PC-3 (cell line): ENCODE data around the gene SERPING1. TPM values are rescaled to one million over a fixed set of nuclear protein-coding genes. Genes with fewer than 3 reads are reported as not detected.

ENCODE experiments used
- ATAC-seq: fragments of 200-7000 bp; cut with Tn5 transposase; 2 replicates; pipeline ENCODE4 v1.9.1; 2020; ENCODE audit warnings: mild to moderate bottlenecking, moderate library complexity
- BruUV-seq: library from RNA; stranded (reverse); fragments of 400-500 nt; replicated peaks from 2 replicates; lab custom pipeline; 2021; lab: Mats Ljungman, UMichigan
- CTCF ChIA-PET: fragments of 300-600 bp; sonication (Branson Sonifier 250); formaldehyde crosslinking; loops from one replicate; lab custom pipeline; 2022; ENCODE audit warnings: antibody characterized with exemption; lab: Charles Lee
- POLR2A ChIA-PET: fragments of 300-600 bp; sonication (Branson Sonifier 250); formaldehyde crosslinking; loops from one replicate; lab custom pipeline; 2022; ENCODE audit warnings: antibody characterized with exemption; ENCODE audit not compliant: unreplicated experiment; lab: Charles Lee
- DNase-seq: peaks from one replicate; pipeline ENCODE4 v3.0.0-alpha.2; 2015
- H2AFZ ChIP-seq: fragments of 300-600 bp; sonication (generic); 2 replicates; pipeline ENCODE4 v1.6.0; 2016; ENCODE audit warnings: antibody characterized with exemption, low read length
- H3F3A ChIP-seq: fragments of 300-600 bp; sonication (generic); one replicate; pipeline ENCODE4 v1.6.0; 2017; ENCODE audit warnings: antibody characterized with exemption, low read length, control low read depth, mild to moderate bottlenecking; ENCODE audit not compliant: unreplicated experiment
- H3K27ac ChIP-seq: fragments of 300-600 bp; sonication (generic); 2 replicates; pipeline ENCODE4 v1.5.1; 2016; ENCODE audit warnings: mild to moderate bottlenecking, low read length
- H3K27me3 ChIP-seq: fragments of 300-600 bp; sonication (generic); 2 replicates; pipeline ENCODE4 v1.6.1; 2016; ENCODE audit warnings: low read length, mixed read lengths
- H3K36me3 ChIP-seq: fragments of 300-600 bp; sonication (generic); 2 replicates; pipeline ENCODE4 v1.6.1; 2016; ENCODE audit warnings: low read depth, mixed run types, low read length, mixed read lengths
- H3K4me1 ChIP-seq: fragments of 300-600 bp; sonication (generic); 2 replicates; pipeline ENCODE4 v1.5.1; 2016; ENCODE audit warnings: low read length; ENCODE audit not compliant: insufficient read depth
- H3K4me2 ChIP-seq: fragments of 300-600 bp; sonication (generic); 2 replicates; pipeline ENCODE4 v1.6.0; 2016; ENCODE audit warnings: low read length
- H3K4me3 ChIP-seq: fragments of 300-600 bp; sonication (generic); 2 replicates; pipeline ENCODE4 v1.5.1; 2016; ENCODE audit warnings: mild to moderate bottlenecking, low read length, mixed read lengths
- H3K79me2 ChIP-seq: fragments of 300-600 bp; sonication (generic); 2 replicates; pipeline ENCODE4 v1.6.1; 2017; ENCODE audit warnings: low read length, mixed read lengths
- H3K9ac ChIP-seq: fragments of 300-600 bp; sonication (generic); 2 replicates; pipeline ENCODE4 v1.6.0; 2016; ENCODE audit warnings: mild to moderate bottlenecking, low read length
- H3K9me2 ChIP-seq: fragments of 300-600 bp; sonication (generic); replicated peaks from 2 replicates; pipeline ENCODE4 v1.6.1; 2016; ENCODE audit warnings: mixed run types, low read length, mixed read lengths
- H3K9me3 ChIP-seq: fragments of 300-600 bp; sonication (generic); 2 replicates; pipeline ENCODE4 v1.6.1; 2016; ENCODE audit warnings: low read length, mixed read lengths
- H4K20me1 ChIP-seq: fragments of 300-600 bp; sonication (generic); 2 replicates; pipeline ENCODE4 v1.6.1; 2016; ENCODE audit warnings: low read length, mixed read lengths
- CTCF ChIP-seq: fragments of 300-600 bp; sonication (generic); conservative IDR thresholded peaks from 2 replicates; pipeline ENCODE4 v1.5.1; 2017; ENCODE audit warnings: antibody characterized with exemption, low read depth, mild to moderate bottlenecking, low read length
- EZH2 ChIP-seq: fragments of 300-600 bp; sonication (generic); IDR thresholded peaks from one replicate; pipeline ENCODE4 v1.6.1; 2017; ENCODE audit warnings: antibody characterized with exemption, mild to moderate bottlenecking, low read length; ENCODE audit not compliant: unreplicated experiment
- EZH2phosphoT487 ChIP-seq: fragments of 300-600 bp; sonication (generic); IDR thresholded peaks from 2 replicates; pipeline ENCODE4 v1.6.1; 2018; ENCODE audit warnings: mild to moderate bottlenecking, antibody characterized with exemption, low read length, borderline replicate concordance
- intact Hi-C: fragments of 100-400 bp; cut with micrococcal nuclease; formaldehyde crosslinking; loops from 2 replicates; pipeline ENCODE4 v1.9.0; 2023
- total RNA-seq: library from RNA; depleted of rRNA; stranded (reverse); fragments of >200 nt; gene quantifications from 2 replicates; pipeline ENCODE4 v1.2.3, GENCODE V29; 2014

Gene SERPING1
- total RNA-seq, 1 experiment from 2014 or later = not detected

GRCh38 chr11:57601297-57601696 is 3.8 kb downstream of the SERPING1 start:
- H3K9me3 ChIP-seq = no peaks in the 10 kb centered on the region
- no peak overlapping the region for H3K27ac ChIP-seq
- H3K4me2 ChIP-seq = no peak overlapping the region
- BruUV-seq = no TSS peak
- H3K79me2 ChIP-seq = no peaks in the 10 kb centered on the region
- H3K27me3 ChIP-seq = peaks cover 35% of the 10 kb centered on the region
- no peaks in the 10 kb centered on the region for H4K20me1 ChIP-seq
- no peak overlapping the region for H3K4me3 ChIP-seq
- intact Hi-C loops = no loop called here
- H3K9me2 ChIP-seq = no peaks in the 10 kb centered on the region
- H3K4me1 ChIP-seq = no peaks in the 10 kb centered on the region
- H3K9ac ChIP-seq = no peak overlapping the region
- DNase-seq (no peak), ATAC-seq (no peak)
- H3K36me3 ChIP-seq = no peaks in the 10 kb centered on the region
- H3F3A ChIP-seq = no peaks in the 10 kb centered on the region
- no peak for TF ChIP-seq CTCF
- no peak for TF ChIP-seq EZH2
- H2AFZ ChIP-seq = no peak overlapping the region
- ChIA-PET CTCF (no interaction called here), POLR2A (no interaction called here)

GRCh38 chr11:57604296-57605027 is 7.0 kb downstream of the SERPING1 start:
- CTCF ChIA-PET = no interaction called here

More at GRCh38 chr11:57604296-57605027, 7.0 kb downstream of the SERPING1 start:
- intact Hi-C loops = no loop called here
- H3F3A ChIP-seq = no peaks in the 10 kb centered on the region
- H3K79me2 ChIP-seq = no peaks in the 10 kb centered on the region
- no peaks in the 10 kb centered on the region for H3K9me2 ChIP-seq
- ATAC-seq = no peak
- no peaks in the 10 kb centered on the region for H3K4me1 ChIP-seq
- no peaks in the 10 kb centered on the region for H3K36me3 ChIP-seq
- H3K9me3 ChIP-seq = no peaks in the 10 kb centered on the region
- no peak for DNase-seq
- H3K4me3 ChIP-seq = no peak overlapping the region
- no peak overlapping the region for H3K27ac ChIP-seq
- H4K20me1 ChIP-seq = no peaks in the 10 kb centered on the region
- TF ChIP-seq CTCF = no peak
- no peak for TF ChIP-seq EZH2
- TF ChIP-seq EZH2phosphoT487 = no peak
- BruUV-seq = no TSS peak
- no peak overlapping the region for H3K4me2 ChIP-seq
- POLR2A ChIA-PET = no interaction called here
- no peak overlapping the region for H3K9ac ChIP-seq
- peaks cover 46% of the 10 kb centered on the region for H3K27me3 ChIP-seq
- no peak overlapping the region for H2AFZ ChIP-seq
